GM12801 (cell line): ENCODE measurements around the gene HMSD.
A peak's percentile ranks its signal among the peaks of the same experiment; 100 is the strongest.

Experiments
- CTCF ChIP-seq: IDR thresholded peaks from one replicate; pipeline ENCODE4 v1.5.1; 2011; ENCODE audit warnings: control low read depth; ENCODE audit not compliant: insufficient read length; ENCODE audit errors: extremely low read depth

The HMSD gene

GRCh38 chr18:63971320-63972001, 22.4 kb downstream of the HMSD start:
- no peak for TF ChIP-seq CTCF

GRCh38 chr18:63972002-63972376, 22.9 kb downstream of the HMSD start:
- no peak for TF ChIP-seq CTCF

GRCh38 chr18:63974991-63975390, 25.9 kb downstream of the HMSD start:
- no peak for TF ChIP-seq CTCF

GRCh38 chr18:63975628-63976027, 26.5 kb downstream of the HMSD start:
- TF ChIP-seq CTCF: no peak

- TF ChIP-seq CTCF: no peak
Observed at GRCh38 chr18:63977040-63977439, 27.9 kb downstream of the HMSD start.

GRCh38 chr18:63979409-63979920, 30.4 kb downstream of the HMSD start:
- TF ChIP-seq CTCF: peak; percentile 79

- TF ChIP-seq CTCF: no peak
Observed at GRCh38 chr18:63980027-63980426, 30.9 kb downstream of the HMSD start.
